Measurements from ENCODE around the gene NLRC5.

The NLRC5 gene

DNA sequence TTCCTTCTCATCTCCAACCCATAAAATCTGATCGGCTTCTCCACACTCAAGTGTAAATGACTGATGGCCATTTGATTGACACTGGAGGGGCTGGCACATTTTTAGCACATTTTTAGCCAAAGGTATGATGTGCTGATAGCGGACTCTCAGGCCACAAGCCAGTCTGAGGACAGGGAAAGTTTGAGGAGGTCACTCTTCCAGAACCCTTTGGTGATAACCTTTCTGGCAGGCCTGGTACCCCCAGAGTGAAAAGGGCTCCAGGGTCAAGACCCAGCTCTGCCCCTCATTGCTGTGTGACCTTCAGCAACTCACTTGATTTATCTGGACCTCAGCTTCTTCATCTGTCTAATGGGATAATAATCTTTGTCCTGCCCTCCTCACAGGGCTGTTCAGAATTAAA lies 1.7 kb upstream of the NLRC5 start:
- TF ChIP-seq, protein P1, sequence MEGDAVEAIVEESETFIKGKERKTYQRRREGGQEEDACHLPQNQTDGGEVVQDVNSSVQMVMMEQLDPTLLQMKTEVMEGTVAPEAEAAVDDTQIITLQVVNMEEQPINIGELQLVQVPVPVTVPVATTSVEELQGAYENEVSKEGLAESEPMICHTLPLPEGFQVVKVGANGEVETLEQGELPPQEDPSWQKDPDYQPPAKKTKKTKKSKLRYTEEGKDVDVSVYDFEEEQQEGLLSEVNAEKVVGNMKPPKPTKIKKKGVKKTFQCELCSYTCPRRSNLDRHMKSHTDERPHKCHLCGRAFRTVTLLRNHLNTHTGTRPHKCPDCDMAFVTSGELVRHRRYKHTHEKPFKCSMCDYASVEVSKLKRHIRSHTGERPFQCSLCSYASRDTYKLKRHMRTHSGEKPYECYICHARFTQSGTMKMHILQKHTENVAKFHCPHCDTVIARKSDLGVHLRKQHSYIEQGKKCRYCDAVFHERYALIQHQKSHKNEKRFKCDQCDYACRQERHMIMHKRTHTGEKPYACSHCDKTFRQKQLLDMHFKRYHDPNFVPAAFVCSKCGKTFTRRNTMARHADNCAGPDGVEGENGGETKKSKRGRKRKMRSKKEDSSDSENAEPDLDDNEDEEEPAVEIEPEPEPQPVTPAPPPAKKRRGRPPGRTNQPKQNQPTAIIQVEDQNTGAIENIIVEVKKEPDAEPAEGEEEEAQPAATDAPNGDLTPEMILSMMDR (IDR thresholded peaks at IDR 0.05), result no peak

DNA sequence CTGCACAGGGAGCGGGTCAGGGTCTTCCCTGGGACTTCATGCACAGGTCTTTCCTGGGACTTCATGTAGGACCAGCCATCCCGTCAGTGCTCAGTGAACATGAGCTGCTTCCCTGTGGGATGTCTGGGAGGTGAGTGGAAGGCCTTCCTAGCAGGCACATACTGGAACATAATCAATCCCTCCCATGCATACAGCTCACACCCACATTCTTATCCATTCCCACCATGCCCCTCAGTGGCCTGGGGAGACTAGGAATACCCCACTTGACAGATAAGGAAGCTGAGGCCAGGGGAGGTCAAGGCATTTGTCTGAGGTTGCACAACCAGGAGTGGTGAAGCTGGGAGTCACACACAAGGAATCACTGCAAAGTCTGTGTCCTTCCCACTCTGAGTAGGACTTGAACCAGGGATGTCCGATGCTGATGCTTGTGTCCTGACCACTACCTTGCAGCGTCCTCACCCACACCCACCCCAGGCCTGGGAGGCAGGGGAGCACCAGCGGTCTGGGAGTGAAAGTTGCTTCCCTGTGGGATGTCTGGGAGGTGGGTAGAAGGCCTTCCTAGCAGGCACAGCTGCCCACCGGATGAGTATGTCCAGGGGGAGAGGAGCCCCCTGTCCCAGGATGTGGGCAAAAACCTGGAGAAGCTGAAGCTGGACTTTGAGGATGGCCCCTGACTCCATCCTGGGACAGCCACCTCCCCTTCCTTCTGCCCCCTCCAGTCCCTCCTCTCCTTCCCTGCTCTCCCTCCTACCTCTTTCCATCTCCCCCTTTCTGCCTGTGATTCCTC lies 1.0 kb upstream of the NLRC5 start:
- TF ChIP-seq, protein P1 (IDR thresholded peaks at IDR 0.05), result no peak

DNA sequence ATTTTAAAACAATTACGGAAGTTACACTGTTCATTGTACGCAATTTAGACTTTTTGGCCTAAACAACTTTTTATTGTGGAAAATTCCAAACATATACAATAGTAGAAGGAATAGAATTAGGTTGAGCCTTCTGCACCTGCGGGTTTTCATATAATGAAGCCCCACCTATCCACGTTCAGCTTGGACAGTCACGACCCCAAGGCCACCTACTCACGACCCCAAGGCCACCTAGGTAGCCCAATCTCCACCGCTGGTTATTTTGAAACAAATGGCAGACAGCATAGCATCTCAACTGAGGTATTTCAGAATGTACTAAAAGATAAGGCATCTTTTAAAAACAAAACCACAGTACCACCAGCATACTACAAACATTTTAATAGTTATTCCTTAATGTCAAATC lies 631 bp downstream of the NLRC5 start:
- TF ChIP-seq, protein P1 (IDR thresholded peaks at IDR 0.05), result no peak

DNA sequence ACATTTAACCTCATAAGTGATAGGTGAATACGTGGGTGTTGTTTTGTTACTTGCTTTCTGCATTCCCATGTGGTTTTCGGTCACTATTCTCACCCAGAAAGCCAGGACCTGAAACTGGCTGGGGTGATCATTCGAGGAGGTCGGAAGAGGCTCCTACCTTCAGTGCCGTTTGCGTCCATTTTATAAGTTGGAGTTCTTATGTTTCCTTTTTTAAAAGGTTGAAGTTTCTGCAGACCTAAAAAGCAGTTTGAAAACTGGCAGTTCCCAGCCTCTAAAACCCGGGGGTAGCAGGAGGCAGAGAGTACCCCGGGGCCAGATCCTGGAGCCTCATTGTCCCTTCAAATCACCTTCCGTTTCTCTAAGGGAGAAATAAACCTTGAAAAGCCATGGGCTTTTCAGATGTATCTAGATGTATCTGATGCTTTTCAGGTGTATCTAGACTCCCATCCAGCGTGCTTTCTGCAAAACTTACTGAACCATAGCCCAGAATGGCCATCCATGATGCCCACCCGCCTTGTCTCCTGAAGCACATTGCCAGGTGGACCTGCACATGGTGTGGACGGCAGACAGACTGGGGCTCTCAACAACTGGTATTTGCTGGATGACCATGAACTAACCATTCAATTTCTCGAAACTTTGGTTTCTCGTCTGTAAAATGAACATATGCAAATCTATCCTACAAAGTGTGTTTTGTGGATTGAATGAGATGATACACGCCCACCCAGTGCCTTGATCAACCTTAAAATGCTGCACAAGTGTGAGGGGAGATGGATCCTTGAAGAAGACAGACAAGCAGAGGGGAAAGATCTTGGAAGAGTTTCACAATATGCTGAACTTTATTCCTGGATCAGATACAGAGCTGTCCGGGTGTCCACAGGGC lies 1.3 kb downstream of the NLRC5 start:
- TF ChIP-seq, protein P1 (IDR thresholded peaks at IDR 0.05), result no peak

DNA sequence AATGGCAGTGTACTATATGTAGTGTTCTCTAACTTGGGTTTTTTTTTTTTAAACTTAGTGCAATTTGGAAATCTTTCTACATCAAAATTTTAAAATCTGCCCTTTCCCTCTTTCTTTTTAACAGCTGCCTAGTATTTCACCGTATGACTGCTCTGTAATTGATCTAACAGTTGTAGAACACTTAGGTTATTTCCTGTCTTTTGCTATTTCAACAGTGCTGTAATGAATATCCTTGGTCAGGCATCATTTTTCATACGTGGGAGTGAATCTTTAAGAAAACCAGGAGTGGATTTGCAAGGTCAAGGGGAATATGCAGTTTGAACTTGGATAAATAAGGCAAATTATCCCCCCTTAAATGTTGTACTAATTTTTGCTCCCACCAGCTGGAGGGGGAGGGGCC lies 3.8 kb downstream of the NLRC5 start:
- TF ChIP-seq, protein P1 (IDR thresholded peaks at IDR 0.05), result no peak

DNA sequence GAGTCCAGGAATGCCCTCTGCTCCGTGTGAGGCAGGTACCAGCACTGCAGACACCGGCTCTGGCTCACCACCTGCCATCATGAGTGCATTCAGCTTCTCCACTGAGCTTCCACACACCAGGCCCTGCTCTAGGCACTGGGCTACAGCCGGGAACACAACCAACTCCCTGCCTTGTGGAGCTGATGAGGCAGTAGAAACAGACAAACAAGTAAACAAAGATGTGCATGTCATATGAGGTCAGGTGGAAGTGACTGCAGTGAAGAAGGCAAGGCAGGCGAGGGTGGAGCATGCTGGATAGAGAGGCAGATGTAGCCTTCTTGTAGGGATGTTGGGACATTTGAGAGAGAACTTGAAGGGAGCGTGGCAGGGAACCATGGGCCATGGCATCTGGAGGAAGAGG lies 5.0 kb downstream of the NLRC5 start:
- TF ChIP-seq, protein P1 (IDR thresholded peaks at IDR 0.05), result no peak

DNA sequence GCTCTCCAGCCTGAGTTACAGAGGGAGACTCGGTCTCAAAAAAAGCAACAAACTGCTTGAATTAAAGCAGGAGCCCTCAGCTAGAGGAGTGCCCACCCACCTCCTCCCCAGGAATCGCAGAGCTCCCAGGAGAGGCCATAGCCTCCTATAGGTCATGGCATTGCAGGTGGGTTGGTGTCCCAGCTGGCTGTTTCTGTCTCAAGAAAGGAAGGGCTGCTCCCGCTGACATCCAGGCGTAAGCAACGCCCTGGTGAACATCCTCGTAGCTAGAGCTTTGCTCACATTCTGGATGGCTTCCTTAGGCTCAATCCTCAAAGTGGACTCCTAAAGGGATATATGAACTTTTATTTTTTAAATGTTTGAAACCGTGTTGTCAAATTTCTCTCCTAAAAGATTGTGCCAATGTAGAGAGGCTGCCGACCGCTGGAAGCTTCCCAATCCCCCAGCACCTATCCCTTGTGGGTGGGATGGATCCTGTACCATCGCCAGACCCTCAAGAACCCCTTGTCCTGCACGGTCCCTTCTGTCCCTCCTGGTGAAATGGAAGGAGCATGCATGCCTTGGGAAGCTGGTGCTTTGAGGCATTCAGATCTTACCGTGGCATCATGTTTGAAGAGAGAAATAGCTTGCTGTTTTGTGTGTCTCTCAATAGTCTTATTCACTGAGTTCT lies 5.9 kb downstream of the NLRC5 start:
- TF ChIP-seq, protein P1 (IDR thresholded peaks at IDR 0.05), result no peak
